Right renal cortex interstitium (tissue), 3 donors: Measurements from ENCODE around the gene DEPDC5. TPM values are rescaled to one million over a fixed set of nuclear protein-coding genes. Genes with fewer than 3 reads are reported as not detected.

Experiments used
- DNase-seq, 3 donors: peaks; one replicate each; pipeline ENCODE4 v3.0.0-alpha.2; 2013; ENCODE audit warnings: low read depth in 3 of 3, low spot score in 2 of 3
- polyA plus RNA-seq, 3 donors: library from polyadenylated mRNA; unstranded; fragments of 120-200 nt; gene quantifications; one replicate each; pipeline ENCODE4 v1.2.1, GENCODE V29; 2013; ENCODE audit not compliant: insufficient read length in 3 of 3

DEPDC5 gene
- polyA plus RNA-seq, 3 donors = 14.0 to 16.5 (median 14.8) TPM

DNA sequence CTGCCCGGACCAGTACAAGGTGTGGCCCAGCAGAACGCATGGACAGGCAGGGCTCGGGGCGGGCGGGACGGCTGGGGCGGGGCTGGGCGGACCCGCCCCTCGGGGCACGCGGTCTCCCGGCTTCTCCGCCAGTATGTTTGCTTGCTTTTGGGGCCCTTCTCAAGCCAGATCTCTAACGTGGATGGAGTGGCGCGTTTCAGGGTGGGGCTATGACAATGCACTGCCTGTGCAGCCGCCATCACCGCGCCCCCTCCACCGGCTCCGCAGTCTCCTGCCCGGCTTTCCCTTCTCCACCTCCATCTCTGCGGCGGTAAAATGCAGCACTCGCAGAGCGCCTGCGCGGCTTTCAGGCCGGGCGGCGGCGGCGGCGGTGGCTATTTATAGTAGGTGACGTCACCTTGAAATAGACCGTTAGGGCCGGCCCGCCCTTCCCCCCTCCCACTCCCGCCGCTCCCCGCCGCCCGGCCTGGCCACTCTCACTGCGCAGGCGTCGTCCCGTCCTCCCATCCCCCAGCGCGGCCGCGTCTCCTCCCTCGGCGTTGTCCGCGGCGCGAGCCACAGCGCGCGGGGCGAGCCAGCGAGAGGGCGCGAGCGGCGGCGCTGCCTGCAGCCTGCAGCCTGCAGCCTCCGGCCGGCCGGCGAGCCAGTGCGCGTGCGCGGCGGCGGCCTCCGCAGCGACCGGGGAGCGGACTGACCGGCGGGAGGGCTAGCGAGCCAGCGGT lies 190.3 kb downstream of the DEPDC5 start, which contains the start of gene YWHAH:
TSS of gene YWHAH (plus strand) at position 558 of the 722 bp plus-strand sequence. CDS start 199 bp downstream, outside the sequence.
- peak; percentile 80 to 90 (median 83) for DNase-seq

DNA sequence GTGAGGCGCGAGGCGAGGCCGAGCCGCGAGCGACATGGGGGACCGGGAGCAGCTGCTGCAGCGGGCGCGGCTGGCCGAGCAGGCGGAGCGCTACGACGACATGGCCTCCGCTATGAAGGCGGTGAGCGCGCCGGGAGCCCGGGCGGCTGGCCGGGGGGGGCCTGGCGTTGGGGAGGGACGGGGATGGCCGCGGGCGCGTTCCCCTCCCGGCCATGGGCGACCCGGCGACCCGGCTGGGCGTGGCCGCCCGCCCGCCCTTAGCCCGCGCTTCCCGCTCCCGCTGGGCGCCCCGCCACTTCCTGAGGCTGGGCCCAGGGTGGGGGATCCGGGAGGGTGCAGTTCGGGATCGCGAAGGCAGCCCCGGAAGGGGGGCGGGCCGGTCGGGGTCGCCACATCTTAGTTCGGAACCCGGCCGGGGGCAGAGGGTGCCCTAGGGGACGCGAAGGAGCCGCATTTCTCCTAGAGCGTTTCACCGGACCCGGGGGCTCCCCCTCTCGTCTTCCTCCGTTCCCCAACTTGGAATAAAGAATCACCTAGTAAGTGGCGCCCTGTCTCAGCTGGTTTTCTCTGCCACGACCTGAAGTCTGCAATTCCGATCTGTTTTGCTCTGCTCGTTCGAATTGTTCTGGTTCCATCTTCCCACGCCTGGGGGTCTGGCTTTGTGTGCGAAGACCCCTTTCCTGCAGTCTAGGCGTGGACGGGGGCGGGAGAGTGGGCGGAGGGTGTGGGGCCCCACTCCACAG lies 191.1 kb downstream of the DEPDC5 start:
- no peak for DNase-seq

DNA sequence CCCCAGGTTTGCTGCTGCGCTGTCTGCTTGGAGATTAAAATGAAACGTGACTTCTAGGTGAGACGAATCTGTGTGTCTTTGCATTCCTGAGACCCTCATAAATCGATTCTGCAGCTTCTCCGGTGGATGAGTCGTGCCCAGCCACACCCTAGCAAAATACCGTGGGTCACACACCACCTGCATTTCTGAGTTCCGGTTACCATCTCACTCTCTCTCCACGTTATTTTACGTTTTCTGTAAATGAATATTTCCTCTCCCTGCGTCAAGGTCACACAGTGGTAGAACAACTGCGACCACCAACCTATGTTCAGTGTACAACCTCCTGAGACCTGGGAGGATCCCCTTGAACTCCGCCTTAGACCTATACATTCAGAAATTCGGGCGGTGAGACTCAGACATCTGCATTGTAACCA lies 191.6 kb downstream of the DEPDC5 start:
- no peak for DNase-seq

DNA sequence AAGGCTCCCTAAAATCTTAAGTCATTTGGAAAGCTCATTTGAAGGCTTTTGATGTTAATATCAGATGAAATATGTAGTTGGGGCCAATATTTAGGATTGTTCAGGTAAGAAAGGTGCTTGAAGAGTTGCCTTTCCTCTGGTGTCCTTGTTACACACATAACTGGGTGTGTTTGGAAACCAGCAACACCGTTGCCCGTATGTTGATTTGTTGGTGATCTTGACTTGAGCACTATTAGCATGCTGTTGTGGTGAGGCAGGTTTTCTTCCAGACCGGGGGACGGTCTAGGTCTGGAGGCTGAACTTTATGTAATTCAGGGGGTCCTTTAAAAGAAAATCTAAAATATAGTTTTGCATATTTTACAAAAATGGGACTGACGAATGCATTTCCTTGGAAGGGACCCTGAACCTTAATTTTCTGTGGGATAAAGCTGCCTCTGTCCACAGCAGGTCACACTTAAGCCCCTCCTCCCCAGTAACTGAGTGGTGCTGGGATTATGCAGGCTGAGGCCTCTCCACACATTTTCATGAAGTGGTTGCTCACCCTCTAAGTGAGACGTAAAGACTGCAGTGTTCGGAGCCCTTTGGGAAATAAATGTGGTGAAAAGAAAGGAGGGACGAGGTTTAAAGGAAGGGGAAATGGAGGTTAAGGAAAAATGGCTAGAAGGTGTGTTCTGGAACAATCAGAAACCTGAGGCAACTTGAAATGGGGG lies 192.3 kb downstream of the DEPDC5 start:
- no peak for DNase-seq

DNA sequence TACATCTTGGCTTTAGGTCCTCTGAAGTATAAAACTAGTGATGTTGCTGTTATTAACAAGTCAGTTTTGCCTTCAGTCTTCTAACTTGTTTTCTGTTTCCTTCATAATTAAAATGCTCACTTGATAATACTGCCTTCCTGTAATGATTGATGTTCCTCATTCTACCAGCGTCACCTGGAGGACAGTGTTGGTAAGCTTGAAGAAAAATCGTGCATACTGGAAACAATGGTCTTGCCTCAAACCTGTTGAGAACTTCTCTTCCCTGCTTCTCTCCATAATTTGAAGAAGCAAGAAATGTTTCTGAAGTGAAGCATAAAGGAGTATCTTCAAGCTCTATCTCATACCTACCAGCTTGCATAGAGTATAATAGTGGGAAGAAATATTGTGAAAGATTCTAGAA lies 193.5 kb downstream of the DEPDC5 start:
- DNase-seq = no peak

DNA sequence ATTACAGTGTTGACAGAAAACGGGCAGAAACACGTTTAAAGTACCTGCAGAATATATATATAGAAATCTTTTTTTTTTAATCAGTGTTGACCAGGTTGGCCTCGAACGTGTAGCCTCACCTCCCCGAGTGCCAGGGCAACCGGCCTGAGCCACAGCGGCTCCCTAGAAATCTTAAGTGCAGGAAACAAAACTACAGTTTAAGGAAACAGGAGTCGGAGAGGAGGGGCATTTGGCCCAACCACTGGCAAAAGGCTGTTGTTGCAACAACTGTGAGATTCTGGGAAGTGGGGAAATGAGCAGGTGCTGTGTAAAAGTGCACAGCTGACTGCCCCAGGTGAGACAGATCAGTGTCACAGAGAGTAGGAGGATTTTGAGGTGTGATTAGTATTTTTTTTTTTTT lies 194.2 kb downstream of the DEPDC5 start:
- DNase-seq = no peak

DNA sequence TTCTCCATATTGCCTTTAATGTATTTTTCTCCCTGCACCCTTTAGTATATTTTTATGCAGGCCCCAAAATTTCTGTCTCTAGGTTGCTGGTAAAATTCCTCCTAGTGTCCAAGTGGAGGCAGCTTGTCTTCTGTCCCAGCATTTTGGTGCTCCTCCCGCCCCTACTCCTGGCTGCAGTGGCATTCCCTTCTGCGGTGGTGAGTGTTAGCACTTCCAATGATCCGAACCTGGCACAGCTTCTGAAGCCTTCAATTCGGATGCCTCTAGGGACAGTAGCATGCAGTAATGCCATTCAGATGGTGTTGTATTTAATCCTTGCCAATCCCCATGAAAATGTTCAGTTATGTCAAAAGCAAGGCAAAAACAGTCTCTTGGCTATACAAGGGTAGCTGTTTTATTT lies 196.4 kb downstream of the DEPDC5 start:
- DNase-seq = no peak

DNA sequence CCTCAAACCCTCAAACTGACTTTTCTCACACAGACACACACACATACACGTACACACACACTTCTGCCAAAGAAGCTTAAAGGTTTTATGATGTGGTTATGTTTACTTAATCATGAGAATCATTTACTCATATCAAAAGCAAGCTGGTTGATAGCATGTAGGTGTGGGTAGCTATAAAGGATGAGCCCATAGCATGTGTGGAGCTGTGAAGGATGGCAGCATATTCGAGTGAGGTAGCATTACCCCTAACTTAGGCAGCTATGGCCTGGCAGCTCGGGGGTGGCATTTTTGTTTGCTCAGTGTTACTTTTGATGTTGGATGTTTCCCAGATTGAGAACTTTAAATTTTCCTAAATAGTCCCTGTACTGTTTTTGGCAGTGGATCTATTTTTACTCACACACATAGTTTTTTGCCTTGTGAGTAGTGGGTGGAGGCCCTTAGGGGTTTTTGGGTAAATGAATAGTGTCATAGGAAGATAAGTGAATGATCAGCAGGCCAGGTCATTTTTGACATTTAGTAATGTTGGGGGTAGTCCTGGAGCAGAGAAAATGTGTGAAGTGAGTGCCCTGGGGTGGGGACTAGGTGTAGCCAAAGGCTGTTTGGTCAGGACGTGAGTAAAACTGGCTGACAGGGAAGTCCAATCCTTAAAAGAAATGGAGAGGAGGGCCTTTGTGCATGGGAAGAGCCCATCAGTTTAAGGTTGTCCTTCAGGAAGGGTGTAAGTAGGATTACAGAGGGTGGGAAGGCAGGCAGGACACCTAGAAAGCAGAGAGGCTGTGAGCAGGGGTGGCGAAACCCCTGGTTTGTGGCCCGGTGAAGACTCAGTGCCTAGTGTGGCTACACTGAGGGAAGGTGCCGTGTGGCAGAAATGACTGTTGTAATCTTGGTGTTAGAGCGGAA lies 197.6 kb downstream of the DEPDC5 start:
- no peak for DNase-seq

DNA sequence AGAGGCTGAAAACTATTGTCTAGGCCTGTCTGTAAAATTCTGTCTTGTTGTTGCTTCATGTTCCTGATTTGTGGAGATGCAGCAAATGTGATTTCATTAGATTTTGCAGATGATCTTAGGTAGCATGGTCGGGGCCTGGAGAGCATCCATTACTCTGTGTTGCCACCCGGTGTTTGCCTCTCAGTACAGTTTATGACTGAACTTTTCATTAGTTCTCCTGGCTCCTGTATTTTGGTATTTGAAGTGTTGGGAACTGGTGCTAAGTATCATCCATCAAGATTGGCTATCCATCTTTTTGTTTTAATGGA lies 198.2 kb downstream of the DEPDC5 start:
- DNase-seq = no peak

DNA sequence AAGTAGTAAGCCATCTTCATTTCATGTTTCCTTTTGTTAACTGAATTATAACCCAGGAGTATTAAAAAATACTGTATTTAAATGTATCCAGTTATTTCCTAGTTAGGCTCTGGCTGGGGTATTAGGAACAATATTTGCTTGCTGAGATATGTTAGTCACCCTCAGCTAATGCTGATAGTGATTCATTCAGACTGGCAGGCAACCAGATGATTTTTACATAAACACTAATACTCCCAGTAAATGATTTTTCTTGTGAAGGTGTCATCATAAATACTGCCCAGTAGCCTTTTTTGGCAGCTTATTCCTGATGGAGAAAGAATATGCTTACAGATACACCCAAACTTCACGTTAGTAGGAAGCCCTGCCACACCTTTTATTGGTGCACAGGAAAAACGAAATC lies 198.7 kb downstream of the DEPDC5 start:
- DNase-seq = no peak

DNA sequence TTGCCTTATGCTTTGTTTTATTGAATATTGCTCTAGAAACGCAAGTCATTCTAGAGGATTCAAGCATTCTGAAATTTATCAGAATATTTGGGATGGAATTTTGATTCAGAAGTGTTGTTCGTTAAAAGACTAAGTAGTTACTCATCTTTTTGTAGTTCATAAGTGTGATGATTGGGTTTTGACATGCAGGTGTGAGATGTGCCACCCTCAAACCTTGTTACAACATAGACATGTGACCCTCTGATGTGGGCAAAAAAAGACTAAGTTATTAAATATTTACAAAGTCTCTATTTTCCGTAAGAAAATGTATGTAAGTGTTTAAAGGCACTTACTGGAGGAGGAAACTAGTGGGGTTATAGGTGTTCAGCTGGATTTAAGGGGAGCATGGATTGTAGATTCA lies 199.4 kb downstream of the DEPDC5 start:
- DNase-seq = no peak

DNA sequence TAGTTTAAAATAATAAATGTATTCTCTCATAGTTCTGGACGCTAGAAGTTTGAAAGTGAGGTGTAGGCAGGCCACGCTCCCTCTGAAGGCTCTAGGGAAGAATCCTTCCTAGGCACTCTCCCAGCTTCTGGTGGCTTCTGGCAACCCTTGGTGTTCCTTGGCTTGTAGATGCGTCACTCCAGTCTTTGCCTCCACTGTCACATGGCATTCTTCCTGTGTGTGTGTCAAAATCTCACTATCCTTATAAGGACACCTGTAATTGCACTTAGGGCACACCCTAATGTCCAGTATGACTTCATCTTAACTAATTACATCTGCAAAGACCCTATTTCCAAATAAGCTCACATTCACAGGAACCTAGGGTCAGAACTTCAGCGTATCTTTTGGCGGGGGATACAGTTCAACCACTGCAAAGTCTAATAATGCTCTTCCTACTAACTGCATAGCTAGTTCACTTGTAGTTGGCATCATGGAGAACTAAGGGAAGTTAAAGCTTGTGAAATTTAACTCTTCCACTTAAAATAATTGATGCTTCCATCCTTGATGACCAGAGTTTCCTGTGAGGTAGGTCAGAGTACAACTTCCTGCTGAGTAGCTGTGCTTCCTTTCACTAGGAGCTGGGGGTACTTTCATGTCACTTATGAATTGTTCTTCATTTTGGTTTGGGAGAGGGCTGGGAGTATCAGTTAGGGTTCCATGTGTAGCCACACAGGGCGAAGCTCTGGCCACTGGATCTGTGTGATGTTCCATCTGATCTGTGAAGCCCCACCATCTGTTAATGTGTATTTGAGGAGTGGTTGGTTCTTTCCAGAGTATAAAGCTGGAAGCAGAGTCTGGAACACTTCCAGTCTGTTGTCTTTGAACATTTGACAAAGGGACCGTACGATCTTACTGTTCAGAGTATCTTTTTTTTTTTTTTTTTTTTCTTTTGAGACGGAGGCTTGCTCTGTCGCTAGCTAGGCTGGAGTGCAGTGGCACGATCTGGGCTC lies 201.0 kb downstream of the DEPDC5 start:
- DNase-seq = no peak

DNA sequence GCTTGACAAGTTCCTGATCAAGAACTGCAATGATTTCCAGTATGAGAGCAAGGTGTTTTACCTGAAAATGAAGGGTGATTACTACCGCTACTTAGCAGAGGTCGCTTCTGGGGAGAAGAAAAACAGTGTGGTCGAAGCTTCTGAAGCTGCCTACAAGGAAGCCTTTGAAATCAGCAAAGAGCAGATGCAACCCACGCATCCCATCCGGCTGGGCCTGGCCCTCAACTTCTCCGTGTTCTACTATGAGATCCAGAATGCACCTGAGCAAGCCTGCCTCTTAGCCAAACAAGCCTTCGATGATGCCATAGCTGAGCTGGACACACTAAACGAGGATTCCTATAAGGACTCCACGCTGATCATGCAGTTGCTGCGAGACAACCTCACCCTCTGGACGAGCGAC lies 202.5 kb downstream of the DEPDC5 start:
- no peak for DNase-seq

Other genes with a start within 250 kb of the DEPDC5 start
- 10 to 100 TPM; 28.8 to 32.8 (median 30.1) TPM for gene PISD, start 91.8 kb upstream of the DEPDC5 start, polyA plus RNA-seq
- gene PRR14L, start 3.9 kb upstream of the DEPDC5 start, polyA plus RNA-seq = 10 to 100 TPM; 25.0 to 26.7 (median 25.4) TPM
- gene YWHAH, start 190.5 kb downstream of the DEPDC5 start, polyA plus RNA-seq = 100 to 1,000 TPM; 137 to 148 (median 143) TPM